Stimulated activated CD4-positive, alpha-beta T cell treated with anti-CD3 and anti-CD28 coated beads, Interleukin-2, amount 100 ng/mL, for 48 hours (primary cell): ENCODE data around the gene CYTH3.

Source experiments
- DNase-seq, 2 donors: peaks; one replicate each; pipeline ENCODE4 v3.0.0-alpha.2; 2020

Gene CYTH3

DNA sequence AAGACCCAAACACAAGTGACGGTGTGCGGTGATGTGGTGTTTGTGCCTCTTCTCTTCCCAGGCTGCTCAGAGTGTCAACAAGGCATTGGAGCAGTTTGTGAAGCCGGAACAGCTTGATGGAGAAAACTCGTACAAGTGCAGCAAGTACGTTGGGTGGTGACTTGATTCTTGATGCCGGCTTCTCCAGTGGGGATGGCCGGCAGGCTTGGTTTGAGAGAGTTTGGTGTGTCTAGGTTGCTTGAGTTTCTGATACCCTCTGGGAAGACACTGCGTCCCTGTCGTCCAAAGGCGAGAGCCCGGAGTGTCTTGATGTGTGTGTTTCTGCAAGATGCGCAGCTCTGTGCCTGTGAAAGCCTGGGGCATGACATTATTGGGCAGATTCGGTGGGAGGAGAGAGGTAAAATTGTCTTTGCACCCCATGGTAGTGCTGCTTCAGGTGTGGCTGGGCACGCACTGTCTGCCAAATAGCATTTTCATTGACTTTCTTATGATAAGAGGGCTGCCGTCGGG lies 129.5 kb downstream of the CYTH3 start:
- no peak for DNase-seq

GRCh38 chr7:6139189-6139996 lies 133.0 kb downstream of the CYTH3 start:
- no peak for DNase-seq

- no peak for DNase-seq
Measured at GRCh38 chr7:6136475-6136874, 135.9 kb downstream of the CYTH3 start.

GRCh38 chr7:6133249-6133648 lies 139.2 kb downstream of the CYTH3 start:
- no peak for DNase-seq

DNA sequence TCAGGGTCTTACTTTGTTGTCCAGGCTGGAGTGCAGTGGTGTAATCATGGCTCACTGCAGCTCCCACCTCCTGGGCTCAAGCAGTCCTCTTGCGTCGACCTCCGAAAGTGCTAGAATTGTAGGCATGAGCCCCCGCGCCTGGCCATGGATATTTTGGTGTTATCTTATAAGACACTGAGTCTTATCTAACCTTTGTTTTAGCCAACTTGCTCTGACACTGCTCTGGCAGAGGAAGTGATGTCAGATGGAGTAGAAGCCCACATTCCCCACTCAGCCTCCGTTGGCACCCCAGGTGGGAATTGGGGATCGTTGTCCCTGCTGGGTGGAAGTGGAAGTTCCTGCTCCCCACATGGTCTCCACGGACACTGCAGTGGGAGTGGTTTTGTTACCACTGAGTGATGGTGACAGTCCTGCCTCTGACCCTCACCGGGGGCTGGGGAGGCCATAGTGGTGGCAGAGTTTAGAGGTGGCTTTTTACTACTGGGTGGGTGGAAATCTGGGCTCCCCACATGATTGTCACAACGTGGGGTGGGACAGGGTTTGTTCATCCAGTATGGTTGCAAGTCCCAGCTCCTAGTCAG lies 142.3 kb downstream of the CYTH3 start:
- no peak for DNase-seq

DNA sequence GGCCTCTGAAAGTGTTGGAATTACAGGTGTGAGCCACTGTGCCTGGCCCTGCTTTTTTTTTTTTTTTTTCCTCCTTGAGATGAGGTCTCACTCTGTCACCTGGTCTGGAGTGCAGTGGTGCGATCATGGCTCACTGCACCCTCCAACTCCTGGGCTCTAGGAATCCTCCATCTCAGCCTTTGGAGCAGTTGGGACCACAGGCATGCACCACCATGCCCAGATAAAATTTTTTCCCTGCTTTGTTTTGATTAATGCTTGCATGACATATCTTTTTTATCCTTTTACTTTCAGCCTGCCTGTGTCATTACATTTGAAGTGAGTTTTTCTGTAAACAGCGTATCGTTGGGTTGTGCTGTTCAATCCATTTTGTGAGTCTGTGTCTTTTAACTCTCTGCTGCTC lies 144.2 kb downstream of the CYTH3 start:
- no peak for DNase-seq

DNA sequence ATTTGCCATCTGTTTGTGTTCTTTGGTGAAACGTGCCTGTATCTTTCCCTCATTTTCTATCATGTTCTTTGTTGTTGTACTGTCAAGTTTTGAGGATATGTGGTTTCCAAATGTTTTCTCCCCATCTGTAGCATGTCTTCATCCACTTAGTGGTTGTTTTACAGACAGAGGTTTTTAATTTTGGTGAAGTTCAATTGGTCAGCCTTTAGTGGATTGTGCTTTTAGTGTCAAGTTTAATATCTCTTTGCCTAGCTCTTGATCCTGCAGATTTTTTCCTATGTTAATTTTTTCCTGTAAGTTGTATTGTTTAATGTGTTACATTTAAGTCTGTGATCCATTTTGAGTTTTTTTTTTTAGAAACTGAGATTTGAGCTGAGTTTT lies 145.3 kb downstream of the CYTH3 start:
- DNase-seq, result no peak

- no peak for DNase-seq
Measured at GRCh38 chr7:6123843-6124242, 148.6 kb downstream of the CYTH3 start.

GRCh38 chr7:6121141-6121540 lies 151.3 kb downstream of the CYTH3 start:
- DNase-seq, result no peak

GRCh38 chr7:6117533-6117932 lies 154.9 kb downstream of the CYTH3 start:
- DNase-seq, result no peak

DNA sequence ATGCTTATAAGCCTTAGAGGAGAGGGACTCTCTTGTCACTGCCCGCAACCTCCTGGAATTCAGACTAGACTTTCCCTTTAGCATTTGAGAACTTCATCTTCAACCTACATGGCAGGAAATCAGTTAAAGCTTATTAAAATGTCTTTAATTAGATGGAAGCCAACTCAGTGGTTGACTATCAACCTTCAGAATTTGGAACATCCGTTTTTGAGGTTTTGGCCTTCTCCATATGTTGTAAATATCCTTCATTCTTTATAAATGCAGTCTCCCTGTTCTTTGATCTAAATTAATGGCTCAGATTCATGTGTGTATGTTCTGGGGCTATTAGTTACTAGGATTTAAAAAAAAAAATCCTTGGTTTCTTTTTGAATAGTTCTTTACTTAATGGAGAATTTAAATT lies 156.2 kb downstream of the CYTH3 start:
- no peak for DNase-seq
